ENCODE data around the gene SMLR1.

Gene SMLR1

DNA sequence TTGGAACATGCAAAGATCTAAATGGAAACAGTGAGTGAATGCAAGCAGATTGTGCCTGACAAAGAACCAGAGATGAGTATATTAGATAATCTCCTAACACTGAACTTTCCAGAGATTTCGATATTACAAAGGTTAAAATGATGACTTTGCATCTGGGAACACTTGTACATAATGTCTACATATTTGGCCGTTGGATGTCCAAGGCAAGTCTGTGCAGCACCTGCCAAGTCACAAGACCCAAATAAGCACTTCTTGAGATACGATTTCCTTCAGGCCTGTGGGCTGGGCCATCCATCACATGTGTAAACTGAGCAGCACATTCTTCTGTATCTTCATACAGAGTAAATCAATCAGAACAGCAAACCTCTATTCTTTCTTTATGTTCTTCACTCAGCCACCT lies 32.5 kb upstream of the SMLR1 start:
- no peak for TF ChIP-seq FOXM1 (IDR thresholded peaks at IDR 0.05; ENCODE audit: borderline replicate concordance, low read depth)
- TF ChIP-seq, protein P1, sequence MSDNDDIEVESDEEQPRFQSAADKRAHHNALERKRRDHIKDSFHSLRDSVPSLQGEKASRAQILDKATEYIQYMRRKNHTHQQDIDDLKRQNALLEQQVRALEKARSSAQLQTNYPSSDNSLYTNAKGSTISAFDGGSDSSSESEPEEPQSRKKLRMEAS (IDR thresholded peaks at IDR 0.05): no peak
- TF ChIP-seq TAF1 (IDR thresholded peaks at IDR 0.05; ENCODE audit: low read depth): no peak
- TF ChIP-seq RAD21 (IDR thresholded peaks at IDR 0.05; ENCODE audit: low read depth): no peak
- TF ChIP-seq TEAD4 (IDR thresholded peaks at IDR 0.05): no peak
- TF ChIP-seq, protein P2, sequence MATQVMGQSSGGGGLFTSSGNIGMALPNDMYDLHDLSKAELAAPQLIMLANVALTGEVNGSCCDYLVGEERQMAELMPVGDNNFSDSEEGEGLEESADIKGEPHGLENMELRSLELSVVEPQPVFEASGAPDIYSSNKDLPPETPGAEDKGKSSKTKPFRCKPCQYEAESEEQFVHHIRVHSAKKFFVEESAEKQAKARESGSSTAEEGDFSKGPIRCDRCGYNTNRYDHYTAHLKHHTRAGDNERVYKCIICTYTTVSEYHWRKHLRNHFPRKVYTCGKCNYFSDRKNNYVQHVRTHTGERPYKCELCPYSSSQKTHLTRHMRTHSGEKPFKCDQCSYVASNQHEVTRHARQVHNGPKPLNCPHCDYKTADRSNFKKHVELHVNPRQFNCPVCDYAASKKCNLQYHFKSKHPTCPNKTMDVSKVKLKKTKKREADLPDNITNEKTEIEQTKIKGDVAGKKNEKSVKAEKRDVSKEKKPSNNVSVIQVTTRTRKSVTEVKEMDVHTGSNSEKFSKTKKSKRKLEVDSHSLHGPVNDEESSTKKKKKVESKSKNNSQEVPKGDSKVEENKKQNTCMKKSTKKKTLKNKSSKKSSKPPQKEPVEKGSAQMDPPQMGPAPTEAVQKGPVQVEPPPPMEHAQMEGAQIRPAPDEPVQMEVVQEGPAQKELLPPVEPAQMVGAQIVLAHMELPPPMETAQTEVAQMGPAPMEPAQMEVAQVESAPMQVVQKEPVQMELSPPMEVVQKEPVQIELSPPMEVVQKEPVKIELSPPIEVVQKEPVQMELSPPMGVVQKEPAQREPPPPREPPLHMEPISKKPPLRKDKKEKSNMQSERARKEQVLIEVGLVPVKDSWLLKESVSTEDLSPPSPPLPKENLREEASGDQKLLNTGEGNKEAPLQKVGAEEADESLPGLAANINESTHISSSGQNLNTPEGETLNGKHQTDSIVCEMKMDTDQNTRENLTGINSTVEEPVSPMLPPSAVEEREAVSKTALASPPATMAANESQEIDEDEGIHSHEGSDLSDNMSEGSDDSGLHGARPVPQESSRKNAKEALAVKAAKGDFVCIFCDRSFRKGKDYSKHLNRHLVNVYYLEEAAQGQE (IDR thresholded peaks at IDR 0.05; ENCODE audit: low read depth): no peak
- TF ChIP-seq EP300 (IDR thresholded peaks at IDR 0.05; ENCODE audit: borderline replicate concordance): no peak
- TF ChIP-seq EGR1 (IDR thresholded peaks at IDR 0.05): no peak
- TF ChIP-seq YY1 (IDR thresholded peaks at IDR 0.05; ENCODE audit: low read depth): no peak
- TF ChIP-seq, protein P3, sequence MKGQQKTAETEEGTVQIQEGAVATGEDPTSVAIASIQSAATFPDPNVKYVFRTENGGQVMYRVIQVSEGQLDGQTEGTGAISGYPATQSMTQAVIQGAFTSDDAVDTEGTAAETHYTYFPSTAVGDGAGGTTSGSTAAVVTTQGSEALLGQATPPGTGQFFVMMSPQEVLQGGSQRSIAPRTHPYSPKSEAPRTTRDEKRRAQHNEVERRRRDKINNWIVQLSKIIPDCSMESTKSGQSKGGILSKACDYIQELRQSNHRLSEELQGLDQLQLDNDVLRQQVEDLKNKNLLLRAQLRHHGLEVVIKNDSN (IDR thresholded peaks at IDR 0.05): no peak
- TF ChIP-seq ZBTB7A (IDR thresholded peaks at IDR 0.05; ENCODE audit: low read depth): no peak
- TF ChIP-seq TCF12 (IDR thresholded peaks at IDR 0.05; ENCODE audit: low read depth): no peak
- no peak for TF ChIP-seq NFIC (IDR thresholded peaks at IDR 0.05)
- TF ChIP-seq CEBPB (IDR thresholded peaks at IDR 0.05): no peak
- TF ChIP-seq CREB1 (IDR thresholded peaks at IDR 0.05; ENCODE audit: low read depth): no peak

DNA sequence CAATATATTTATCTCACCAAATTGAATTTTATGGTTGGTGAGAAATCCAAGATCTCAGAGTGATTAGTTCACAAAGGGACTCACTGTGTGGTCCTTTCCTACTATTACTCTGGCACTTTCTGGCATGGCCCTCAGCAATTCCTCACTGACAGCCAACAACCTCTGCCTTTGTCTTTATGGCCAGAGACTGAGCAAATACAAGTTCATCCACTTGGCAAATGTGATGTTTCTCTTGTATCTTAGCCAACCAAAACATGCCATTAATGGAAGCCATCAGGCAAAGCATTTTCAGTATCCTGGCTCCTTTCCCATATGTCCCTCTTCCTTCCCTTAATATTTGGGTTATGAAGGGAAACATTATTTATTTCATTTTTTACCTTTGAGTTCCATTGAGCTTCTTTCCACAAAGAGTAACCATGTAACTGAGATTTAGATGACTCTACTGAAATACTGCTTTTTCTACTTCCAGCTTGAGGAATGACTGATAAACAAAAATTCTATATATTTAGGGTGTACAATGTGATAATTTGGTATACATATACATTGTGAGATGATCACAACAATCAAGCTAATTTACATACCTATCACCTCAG lies 30.8 kb upstream of the SMLR1 start:
- TF ChIP-seq NFIC (IDR thresholded peaks at IDR 0.05): peak; percentile 88
- TF ChIP-seq EGR1 (IDR thresholded peaks at IDR 0.05): no peak

DNA sequence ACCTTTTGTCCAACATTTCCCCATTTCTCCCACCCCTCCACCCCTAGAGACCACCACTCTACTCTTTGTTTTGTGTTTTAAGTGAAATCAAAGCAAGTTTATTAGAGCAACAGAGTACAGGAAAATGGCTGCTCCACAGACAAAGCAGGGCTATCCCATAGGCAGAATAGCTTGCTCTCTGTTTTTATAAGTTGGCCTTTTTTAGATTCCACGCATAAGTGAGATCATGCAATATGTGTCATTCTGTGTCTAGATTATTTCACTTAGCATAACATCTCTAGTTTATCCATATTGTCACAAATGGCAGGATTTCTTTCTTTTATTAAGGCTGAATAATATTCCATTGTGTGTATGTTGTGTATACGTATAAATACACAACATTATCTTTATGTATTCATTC lies 30.1 kb upstream of the SMLR1 start:
- TF ChIP-seq NFIC (IDR thresholded peaks at IDR 0.05) (no peak), CEBPB (IDR thresholded peaks at IDR 0.05) (no peak), TAF1 (IDR thresholded peaks at IDR 0.05; ENCODE audit: low read depth) (no peak), CREB1 (IDR thresholded peaks at IDR 0.05; ENCODE audit: low read depth) (no peak), FOXM1 (IDR thresholded peaks at IDR 0.05; ENCODE audit: borderline replicate concordance, low read depth) (no peak), YY1 (IDR thresholded peaks at IDR 0.05; ENCODE audit: low read depth) (no peak), TCF12 (IDR thresholded peaks at IDR 0.05; ENCODE audit: low read depth) (no peak), ZBTB7A (IDR thresholded peaks at IDR 0.05; ENCODE audit: low read depth) (no peak), EGR1 (IDR thresholded peaks at IDR 0.05) (no peak), RAD21 (IDR thresholded peaks at IDR 0.05; ENCODE audit: low read depth) (no peak), EP300 (IDR thresholded peaks at IDR 0.05; ENCODE audit: borderline replicate concordance) (no peak), TEAD4 (IDR thresholded peaks at IDR 0.05) (no peak)
- TF ChIP-seq, protein P1 (IDR thresholded peaks at IDR 0.05): no peak
- TF ChIP-seq, protein P2 (IDR thresholded peaks at IDR 0.05; ENCODE audit: low read depth): no peak
- TF ChIP-seq, protein P3 (IDR thresholded peaks at IDR 0.05): no peak

DNA sequence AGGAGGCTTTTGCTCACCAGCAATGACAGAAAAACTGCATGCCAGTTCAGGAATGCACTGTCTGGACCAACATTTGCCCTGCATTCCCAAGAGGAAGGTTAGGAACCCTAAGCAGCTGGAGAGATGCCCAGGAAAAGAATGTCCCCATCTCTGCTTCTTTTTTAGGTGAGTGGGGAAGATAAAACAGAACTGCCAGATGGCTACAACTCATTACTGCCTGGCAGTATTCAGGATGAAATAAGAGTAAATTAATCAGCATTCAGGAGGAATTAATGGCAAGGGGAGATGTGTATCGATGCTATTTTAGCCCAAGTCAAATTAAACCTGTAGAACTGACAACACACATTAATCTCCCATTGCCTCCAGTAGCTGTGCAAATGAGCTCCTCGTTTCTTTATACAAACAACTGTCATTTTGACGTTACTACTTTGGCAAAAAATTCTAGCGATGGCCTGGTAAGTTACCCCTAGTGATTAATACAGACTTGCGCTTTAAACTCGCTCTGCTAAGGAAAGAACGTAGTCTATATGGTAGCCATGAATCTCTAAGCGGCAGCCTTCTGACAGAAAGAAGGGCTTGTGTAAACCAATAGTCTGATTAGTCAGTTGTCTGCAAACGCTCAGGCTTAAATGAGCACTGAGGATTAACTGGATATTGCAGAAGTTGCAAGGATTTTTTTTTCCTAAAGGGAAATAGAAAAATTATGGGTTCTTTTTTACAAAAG lies 16.7 kb upstream of the SMLR1 start:
- TF ChIP-seq YY1 (IDR thresholded peaks at IDR 0.05; ENCODE audit: low read depth) (no peak), TEAD4 (IDR thresholded peaks at IDR 0.05) (no peak), CREB1 (IDR thresholded peaks at IDR 0.05; ENCODE audit: low read depth) (no peak), TAF1 (IDR thresholded peaks at IDR 0.05; ENCODE audit: low read depth) (no peak), EGR1 (IDR thresholded peaks at IDR 0.05) (no peak), ZBTB7A (IDR thresholded peaks at IDR 0.05; ENCODE audit: low read depth) (no peak), RAD21 (IDR thresholded peaks at IDR 0.05; ENCODE audit: low read depth) (no peak), NFIC (IDR thresholded peaks at IDR 0.05) (no peak), FOXM1 (IDR thresholded peaks at IDR 0.05; ENCODE audit: borderline replicate concordance, low read depth) (no peak), CEBPB (IDR thresholded peaks at IDR 0.05) (no peak), EP300 (IDR thresholded peaks at IDR 0.05; ENCODE audit: borderline replicate concordance) (no peak), TCF12 (IDR thresholded peaks at IDR 0.05; ENCODE audit: low read depth) (no peak)
- TF ChIP-seq, protein P1 (IDR thresholded peaks at IDR 0.05): no peak
- TF ChIP-seq, protein P2 (IDR thresholded peaks at IDR 0.05; ENCODE audit: low read depth): no peak
- TF ChIP-seq, protein P3 (IDR thresholded peaks at IDR 0.05): no peak

All from Ishikawa (cell line).